22Rv1 (cell line): Measurements from ENCODE around the gene DAAM1.

Experiments used
- ZFX ChIP-seq: fragments of 450-650 bp; IDR thresholded peaks from 2 replicates; pipeline ENCODE4 v1.6.1; 2017; ENCODE audit warnings: antibody characterized with exemption, borderline replicate concordance
- TF ChIP-seq, protein P1 (sequence below): fragments of 450-650 bp; IDR thresholded peaks from 2 replicates; pipeline ENCODE4 v1.5.1; 2017; ENCODE audit warnings: mild to moderate bottlenecking

DNA sequence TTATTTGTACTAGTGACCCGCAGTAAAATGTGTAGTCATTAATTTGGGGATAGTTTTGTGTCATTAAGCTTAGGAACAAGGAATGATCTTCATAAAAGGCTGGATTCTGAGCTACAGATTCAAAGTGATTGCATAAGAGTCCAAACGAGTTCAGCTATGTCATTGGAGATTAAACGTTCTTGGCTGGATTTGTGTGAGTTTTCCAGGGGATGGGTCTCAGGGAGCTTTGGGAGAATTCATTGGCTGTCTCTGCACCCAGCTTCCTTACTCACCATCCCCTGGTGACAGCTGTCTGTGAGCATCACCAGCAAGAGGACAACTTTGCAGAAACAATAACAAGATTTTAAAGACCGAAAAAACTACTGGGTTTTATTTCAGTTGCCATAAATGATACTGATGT lies 130.4 kb downstream of the DAAM1 start:
- TF ChIP-seq, protein P1, sequence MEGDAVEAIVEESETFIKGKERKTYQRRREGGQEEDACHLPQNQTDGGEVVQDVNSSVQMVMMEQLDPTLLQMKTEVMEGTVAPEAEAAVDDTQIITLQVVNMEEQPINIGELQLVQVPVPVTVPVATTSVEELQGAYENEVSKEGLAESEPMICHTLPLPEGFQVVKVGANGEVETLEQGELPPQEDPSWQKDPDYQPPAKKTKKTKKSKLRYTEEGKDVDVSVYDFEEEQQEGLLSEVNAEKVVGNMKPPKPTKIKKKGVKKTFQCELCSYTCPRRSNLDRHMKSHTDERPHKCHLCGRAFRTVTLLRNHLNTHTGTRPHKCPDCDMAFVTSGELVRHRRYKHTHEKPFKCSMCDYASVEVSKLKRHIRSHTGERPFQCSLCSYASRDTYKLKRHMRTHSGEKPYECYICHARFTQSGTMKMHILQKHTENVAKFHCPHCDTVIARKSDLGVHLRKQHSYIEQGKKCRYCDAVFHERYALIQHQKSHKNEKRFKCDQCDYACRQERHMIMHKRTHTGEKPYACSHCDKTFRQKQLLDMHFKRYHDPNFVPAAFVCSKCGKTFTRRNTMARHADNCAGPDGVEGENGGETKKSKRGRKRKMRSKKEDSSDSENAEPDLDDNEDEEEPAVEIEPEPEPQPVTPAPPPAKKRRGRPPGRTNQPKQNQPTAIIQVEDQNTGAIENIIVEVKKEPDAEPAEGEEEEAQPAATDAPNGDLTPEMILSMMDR = no peak
- TF ChIP-seq ZFX = no peak
